WTC11 (cell line): ENCODE data around the gene MTX1.

Experiments
- CTCF ChIP-seq: fragments of 200-600 bp; IDR thresholded peaks from 2 replicates; pipeline ENCODE4 v1.8.0; 2022; ENCODE audit warnings: antibody characterized with exemption
- JUN ChIP-seq: sonication (generic); formaldehyde crosslinking; IDR thresholded peaks from 2 replicates; pipeline ENCODE4 v1.8.0; 2023; ENCODE audit warnings: mild to moderate bottlenecking, missing genetic modification reagents

DNA sequence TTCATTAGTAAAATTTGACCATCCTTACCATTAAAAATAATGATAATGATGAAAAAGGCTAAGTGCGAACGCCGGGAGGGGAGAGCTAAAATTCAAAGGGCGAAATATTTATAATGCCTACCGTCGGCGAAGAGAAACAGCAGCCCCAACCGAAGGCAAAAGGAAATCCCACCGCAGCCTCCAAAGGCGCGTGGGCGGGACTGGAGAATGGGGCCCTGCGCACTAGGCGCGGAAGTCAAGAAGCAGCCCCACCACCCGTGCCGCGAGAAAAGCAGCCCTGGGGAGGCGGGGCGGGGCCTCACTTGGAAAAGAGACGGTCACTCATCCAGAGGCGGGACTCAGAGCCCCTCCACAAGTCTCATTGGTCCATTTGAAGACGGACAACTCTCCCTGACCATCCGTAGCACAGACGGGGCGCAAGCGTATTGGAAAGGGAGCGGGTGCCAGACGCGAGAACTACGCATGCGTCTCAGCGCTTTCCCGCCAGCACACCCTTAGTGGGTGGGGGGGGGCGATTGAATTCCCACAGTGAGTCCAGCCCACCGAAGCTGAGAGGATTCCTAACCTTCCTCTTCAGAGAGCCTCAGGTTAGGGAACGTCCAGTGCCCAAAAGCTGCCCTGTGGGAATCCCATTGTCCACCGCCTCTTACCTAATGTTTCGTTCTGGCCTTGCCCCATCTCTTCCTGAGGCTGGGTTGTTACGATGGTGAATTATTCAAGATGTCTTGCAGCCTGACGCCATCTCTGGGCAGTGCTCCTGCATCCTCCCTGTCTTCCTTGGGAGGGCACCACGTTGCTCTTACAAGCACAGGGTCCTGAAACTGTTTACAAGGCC lies 19.0 kb downstream of the MTX1 start:
- TF ChIP-seq CTCF (no peak), JUN (CRISPR knock-in tag) (no peak)
